Mammary epithelial cell (primary cell): ENCODE measurements around the gene CAPG.

Experiments used
- EZH2 ChIP-seq: IDR thresholded peaks from 2 replicates; pipeline ENCODE4 v1.6.1; 2012; ENCODE audit warnings: low read length, inconsistent platforms, borderline replicate concordance
- TF ChIP-seq, protein P1 (sequence below), 2 donors: IDR thresholded peaks in 1 of 2; conservative IDR thresholded peaks in 1 of 2; 2 replicates each; pipeline ENCODE4 v1.5.1; 2011 to 2012; ENCODE audit warnings: inconsistent platforms in 2 of 2, low read length in 2 of 2, mild to moderate bottlenecking in 2 of 2, control low read depth in 1 of 2, low read depth in 1 of 2; ENCODE audit not compliant: insufficient read depth in 1 of 2; ENCODE audit errors: extremely low read depth in 1 of 2

GRCh38 chr2:85410584-85411404, 628 bp upstream of the CAPG start:
- TF ChIP-seq, protein P1, sequence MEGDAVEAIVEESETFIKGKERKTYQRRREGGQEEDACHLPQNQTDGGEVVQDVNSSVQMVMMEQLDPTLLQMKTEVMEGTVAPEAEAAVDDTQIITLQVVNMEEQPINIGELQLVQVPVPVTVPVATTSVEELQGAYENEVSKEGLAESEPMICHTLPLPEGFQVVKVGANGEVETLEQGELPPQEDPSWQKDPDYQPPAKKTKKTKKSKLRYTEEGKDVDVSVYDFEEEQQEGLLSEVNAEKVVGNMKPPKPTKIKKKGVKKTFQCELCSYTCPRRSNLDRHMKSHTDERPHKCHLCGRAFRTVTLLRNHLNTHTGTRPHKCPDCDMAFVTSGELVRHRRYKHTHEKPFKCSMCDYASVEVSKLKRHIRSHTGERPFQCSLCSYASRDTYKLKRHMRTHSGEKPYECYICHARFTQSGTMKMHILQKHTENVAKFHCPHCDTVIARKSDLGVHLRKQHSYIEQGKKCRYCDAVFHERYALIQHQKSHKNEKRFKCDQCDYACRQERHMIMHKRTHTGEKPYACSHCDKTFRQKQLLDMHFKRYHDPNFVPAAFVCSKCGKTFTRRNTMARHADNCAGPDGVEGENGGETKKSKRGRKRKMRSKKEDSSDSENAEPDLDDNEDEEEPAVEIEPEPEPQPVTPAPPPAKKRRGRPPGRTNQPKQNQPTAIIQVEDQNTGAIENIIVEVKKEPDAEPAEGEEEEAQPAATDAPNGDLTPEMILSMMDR (conservative IDR thresholded peaks at IDR 0.05 in 1 of 2, IDR thresholded peaks at IDR 0.05 in 1 of 2; ENCODE audit: extremely low read depth in 1 of 2, insufficient read depth in 1 of 2, low read depth in 1 of 2, low read length in 2 of 2), result no peak
- TF ChIP-seq EZH2, result no peak
